Measurements from ENCODE around the gene MANF.
"Not testable (repeated sequence)": the region's sequence is repeated elsewhere in the genome, so short reads cannot be mapped to it uniquely, and the experiment has no call there.

MANF gene

GRCh38 chr3:51371943-51372557, 13.0 kb upstream of the MANF start:
- no peak for DNase-seq (ENCODE audit: low read depth in 2 of 2, low spot score in 1 of 2)

DNA sequence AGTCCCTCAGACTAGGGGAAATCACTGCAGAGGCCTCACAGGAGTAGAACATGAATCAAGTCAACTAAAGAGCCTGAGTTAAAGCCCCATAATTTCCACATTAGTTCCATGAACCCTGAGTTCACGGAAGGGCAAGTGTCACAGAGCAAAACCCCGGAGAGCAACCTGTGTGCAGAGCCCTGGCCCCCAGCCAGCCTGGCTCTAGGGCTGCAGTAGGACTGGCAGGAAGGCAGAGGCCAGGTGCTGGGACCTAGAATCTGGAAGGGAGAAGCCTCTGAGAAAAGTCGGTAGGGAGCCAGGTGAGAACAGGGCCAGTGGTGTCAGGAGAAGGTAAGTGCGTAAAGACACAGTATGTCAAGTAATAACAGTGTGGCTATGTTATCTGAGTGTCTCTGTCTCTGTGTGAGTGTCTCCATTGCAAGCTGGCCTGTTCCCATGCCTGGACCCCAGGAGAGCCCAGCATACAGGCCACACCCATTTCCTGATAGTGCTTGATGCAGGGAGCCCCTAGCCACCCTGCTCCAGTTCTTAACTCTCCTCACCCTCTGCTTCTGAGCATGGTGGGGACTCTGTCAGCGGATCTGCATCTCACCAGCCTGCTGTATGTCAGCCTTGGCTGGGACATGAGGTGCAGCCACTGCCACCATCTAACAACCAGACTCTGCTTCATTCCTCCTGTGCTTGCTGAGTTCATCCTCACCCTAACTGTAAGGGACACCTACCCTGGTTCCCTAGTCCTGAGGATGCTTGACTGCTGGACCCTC, 11.3 kb upstream of the MANF start:
- no peak for DNase-seq (ENCODE audit: low read depth in 2 of 2, low spot score in 1 of 2)

GRCh38 chr3:51374456-51374855, 10.6 kb upstream of the MANF start:
- no peak for DNase-seq (ENCODE audit: low read depth in 2 of 2, low spot score in 1 of 2)

DNA sequence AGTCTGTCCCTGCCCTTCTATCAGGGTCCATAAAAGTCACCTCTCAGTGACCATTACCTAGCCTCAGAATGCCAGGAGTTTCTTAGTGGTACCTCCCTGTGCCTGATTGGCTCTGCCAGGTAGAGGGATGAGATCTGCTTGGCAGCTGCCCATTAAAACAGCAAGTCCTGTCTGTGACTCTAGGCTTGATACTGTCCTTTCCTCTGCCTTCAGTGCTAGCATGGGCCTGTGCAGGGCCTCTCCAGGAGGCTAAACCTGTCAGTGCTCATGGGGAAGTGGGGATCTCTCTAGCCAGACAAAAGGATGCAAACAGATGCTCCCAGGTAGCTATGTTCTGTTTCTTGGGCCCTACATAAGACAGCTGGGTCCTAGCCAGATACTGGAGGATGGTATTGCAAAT, 10.0 kb upstream of the MANF start:
- DNase-seq (ENCODE audit: low read depth in 2 of 2, low spot score in 1 of 2), result no peak

DNA sequence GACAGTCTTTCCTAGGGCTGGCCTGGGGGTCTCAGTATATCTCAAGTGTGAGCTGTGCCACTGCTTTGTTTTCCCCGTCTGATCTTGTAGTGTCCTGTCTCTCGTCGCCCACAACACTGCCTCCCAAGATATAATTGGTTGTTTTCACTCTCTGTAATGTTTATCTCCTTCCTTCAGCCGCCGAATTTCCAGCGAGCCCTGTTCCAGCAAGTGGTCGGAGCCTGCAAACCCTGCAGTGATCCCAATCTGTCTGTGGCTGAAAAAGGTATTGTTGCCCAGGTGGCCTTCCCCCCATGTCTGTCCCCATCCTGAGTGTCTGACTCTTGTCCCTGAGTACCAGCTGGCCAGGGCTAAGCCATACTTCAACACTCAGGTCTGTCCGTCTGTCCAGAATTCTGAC, 9.5 kb upstream of the MANF start:
- DNase-seq (ENCODE audit: low read depth in 2 of 2, low spot score in 1 of 2), result no peak

- DNase-seq (ENCODE audit: low read depth in 2 of 2, low spot score in 1 of 2), result no peak
These were observed 7.0 kb upstream of the MANF start for GRCh38 chr3:51378065-51378464.

DNA sequence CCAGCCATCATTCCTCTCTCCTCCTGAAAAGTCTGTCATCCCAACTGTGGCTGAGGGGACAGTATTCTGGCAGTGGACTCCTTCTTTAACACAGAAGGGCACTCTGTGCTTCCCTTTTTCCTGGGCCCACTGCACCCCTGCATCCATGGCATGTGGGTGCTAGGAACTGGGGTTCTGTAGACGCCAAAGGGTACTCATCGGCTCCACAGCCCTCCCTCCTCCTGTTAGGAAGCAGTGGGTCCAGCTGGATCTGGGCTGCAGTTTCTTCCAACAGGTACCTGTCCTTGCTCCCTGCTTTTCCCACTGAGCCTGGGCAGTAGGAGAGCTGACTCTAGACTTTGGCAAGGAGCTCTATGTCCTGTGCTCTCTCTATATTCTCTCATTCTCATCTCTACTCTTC, 6.4 kb upstream of the MANF start:
- no peak for DNase-seq (ENCODE audit: low read depth in 2 of 2, low spot score in 1 of 2)

DNA sequence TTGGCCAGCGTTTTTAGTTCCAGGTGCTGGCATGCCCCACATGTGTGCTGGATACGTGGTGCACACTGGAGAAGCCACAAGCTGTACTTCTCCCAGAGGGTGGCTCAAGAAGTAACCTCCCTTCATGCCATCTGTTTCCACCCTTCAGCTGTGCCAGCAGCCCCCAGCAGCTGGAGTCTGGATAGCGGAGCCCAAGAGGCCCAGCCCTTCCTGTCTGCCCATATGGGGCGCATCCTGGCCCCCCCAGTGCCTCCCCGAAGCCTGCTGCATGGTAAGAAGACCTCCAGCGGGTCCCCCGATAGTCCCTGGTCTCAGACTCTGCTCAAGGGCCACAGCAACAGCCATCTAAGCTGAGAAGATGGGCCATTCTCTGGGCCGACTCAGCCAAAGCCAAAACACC, 5.8 kb upstream of the MANF start:
- no peak for DNase-seq (ENCODE audit: low read depth in 2 of 2, low spot score in 1 of 2)

GRCh38 chr3:51379746-51380455, 5.2 kb upstream of the MANF start:
- DNase-seq (ENCODE audit: low read depth in 2 of 2, low spot score in 1 of 2), result no peak

DNA sequence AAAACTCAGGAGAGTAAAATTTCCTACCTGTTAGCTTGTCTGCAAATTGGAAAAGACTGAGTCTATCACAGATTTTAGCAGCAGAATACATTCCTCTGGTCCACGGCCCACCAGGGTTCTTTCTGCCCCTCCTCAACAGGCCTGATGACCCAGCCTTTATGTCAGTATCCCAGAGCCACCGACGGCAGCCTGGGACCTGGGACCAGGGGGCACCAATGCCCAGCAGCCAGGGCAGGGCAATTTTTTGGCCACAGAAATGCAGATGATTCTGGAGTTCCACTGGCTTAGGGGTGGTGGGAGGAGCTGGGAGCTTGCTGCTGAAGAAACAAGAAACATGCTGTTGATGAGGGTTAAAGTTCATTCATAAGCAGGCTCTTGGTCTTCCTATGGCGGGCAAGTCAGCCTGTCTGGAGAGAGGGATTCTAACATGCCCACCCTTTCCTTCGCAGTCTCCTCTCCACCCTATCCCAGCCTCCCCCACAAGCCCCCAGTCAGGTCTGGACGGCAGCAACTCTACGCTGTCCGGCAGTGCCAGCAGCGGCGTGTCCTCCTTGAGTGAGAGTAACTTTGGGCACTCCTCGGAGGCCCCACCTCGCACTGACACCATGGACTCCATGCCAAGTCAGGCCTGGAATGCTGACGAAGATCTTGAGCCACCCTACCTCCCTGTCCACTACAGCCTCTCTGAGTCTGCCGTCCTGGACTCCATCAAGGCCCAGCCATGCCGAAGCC, 4.3 kb upstream of the MANF start:
- no peak for DNase-seq (ENCODE audit: low read depth in 2 of 2, low spot score in 1 of 2)

GRCh38 chr3:51381333-51381705, 3.8 kb upstream of the MANF start:
- DNase-seq (ENCODE audit: low read depth in 2 of 2, low spot score in 1 of 2), result no peak

GRCh38 chr3:51382076-51382745, 2.9 kb upstream of the MANF start:
- no peak for DNase-seq (ENCODE audit: low read depth in 2 of 2, low spot score in 1 of 2)

DNA sequence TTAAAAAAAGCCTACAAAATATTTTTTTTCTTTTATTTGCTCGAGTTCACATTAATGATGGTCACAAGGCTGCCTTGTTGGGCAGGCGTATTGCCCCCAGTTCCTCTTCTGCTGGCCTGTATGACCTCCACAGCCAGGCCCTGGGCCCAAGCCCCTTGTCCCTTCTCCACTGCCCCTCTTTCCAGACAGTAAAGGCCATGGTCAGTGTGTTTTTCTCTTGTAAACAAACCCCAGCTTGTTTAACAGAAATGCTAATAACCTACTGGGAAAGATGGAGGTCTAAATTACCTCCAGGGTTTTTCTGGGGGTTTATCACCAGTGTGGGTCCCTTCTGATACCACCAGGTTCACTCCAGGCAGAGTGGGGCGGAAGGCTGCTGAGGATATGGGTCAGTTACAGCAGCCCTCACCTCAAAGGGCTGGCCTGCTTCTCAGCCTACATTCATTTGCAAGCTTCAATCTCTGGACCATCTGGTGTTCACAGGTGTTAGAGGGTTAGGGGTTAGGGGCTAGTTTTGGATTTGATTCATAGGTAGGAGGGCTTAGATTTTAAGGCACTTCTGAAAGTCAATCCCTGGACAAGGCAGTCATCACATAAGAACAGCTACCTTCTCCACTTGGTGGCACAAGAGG, 2.0 kb upstream of the MANF start:
- no peak for DNase-seq (ENCODE audit: low read depth in 2 of 2, low spot score in 1 of 2)

GRCh38 chr3:51384055-51384725, 901 bp upstream of the MANF start:
- no peak for DNase-seq (ENCODE audit: low read depth in 2 of 2, low spot score in 1 of 2)

- no peak for DNase-seq (ENCODE audit: low read depth in 2 of 2, low spot score in 1 of 2)
These were observed 565 bp downstream of the MANF start for GRCh38 chr3:51385621-51386091.

DNA sequence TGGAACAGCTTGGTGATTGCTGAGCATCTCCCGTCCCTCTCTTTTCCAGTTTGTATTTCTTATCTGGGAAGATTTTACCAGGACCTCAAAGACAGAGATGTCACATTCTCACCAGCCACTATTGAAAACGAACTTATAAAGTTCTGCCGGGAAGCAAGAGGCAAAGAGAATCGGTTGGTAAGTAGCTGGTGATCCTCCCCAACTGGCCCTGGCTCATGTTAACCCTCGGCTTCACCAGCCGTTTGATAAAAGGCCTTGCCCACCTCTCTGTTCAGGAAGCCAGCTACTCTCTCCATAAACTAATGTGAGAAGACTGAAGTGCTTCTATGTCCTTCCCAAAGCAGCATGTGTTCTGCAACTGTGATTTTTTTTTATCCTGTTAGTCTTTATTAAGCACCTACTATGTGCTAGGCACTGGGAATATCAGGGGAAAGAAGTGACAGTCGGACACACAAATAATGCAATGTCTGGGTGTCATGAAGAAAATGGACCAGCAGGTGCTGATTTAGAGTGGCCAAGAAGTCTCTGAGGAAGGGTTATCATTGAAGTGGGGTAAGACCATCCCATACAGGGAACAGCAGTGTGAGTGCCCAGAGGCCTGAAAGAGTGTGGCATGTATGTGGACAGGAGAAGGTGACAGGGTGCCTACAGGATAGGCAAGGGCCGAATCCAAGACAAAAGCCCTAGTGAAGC, 1.2 kb downstream of the MANF start:
- no peak for DNase-seq (ENCODE audit: low read depth in 2 of 2, low spot score in 1 of 2)

DNA sequence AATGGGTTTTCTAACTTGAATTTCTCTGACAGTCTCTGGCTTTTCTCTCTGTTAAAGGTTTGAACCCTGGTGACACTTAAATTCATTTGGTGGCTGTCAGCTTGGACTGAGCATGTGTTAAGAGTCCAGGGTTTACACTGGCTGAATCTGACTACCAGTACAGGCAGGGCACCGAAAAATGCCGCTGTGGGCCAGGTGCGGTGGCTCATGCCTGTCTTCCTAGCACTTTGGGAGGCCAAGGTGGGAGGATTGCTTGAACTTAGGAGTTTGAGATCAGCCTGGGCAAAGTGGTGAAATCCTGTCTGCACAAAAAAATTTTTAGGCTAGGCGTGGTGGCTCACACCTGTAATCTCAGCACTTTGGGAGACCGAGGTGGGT, 1.8 kb downstream of the MANF start:
- DNase-seq (ENCODE audit: low read depth in 2 of 2, low spot score in 1 of 2), result no peak

DNA sequence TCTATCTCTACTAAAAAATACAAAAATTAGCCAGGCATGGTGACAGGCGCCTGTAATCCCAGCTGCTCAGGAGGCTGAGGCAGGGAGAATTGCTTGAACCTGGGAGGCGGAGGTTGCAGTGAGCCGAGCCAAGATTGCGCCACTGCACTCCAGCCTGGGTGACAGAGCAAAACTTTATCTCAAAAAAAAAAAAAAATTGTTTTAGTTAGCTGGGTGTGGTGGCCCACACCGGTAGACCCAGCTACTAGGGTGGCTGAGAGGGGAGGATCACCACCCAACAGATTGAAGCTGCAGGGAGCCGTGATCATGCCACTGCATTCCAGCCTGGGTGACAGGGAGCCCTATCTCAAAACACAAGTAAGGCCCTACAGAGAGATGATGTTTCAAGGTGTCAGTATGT, 2.2 kb downstream of the MANF start:
- DNase-seq (ENCODE audit: low read depth in 2 of 2, low spot score in 1 of 2), result not testable (repeated sequence)

GRCh38 chr3:51388286-51389029, 3.4 kb downstream of the MANF start:
- DNase-seq (ENCODE audit: low read depth in 2 of 2, low spot score in 1 of 2), result no peak
